GM21529 (cell line): ENCODE data around the gene ANGPTL8.

Experiments
- ATAC-seq: cut with Tn5 transposase; IDR thresholded peaks from one replicate; pipeline ENCODE4 v1.9.1; 2021; ENCODE audit not compliant: unreplicated experiment

Gene ANGPTL8

GRCh38 chr19:11239377-11240000 is at the start of gene ANGPTL8:
ANGPTL8 (plus strand) TSS chr19:11239619; CDS start chr19:11239638, 19 bp downstream.
- no peak for ATAC-seq

GRCh38 chr19:11190501-11190900 is 48.9 kb upstream of the ANGPTL8 start:
- ATAC-seq: no peak

- ATAC-seq: no peak
These were observed 48.1 kb upstream of the ANGPTL8 start for GRCh38 chr19:11191273-11191755.

GRCh38 chr19:11191934-11192333 is 47.5 kb upstream of the ANGPTL8 start:
- no peak for ATAC-seq

- no peak for ATAC-seq
These were observed 46.2 kb upstream of the ANGPTL8 start for GRCh38 chr19:11192957-11193939.

- ATAC-seq: no peak
These were observed 45.2 kb upstream of the ANGPTL8 start for GRCh38 chr19:11194173-11194572.

- no peak for ATAC-seq
These were observed 44.5 kb upstream of the ANGPTL8 start for GRCh38 chr19:11194656-11195558.

GRCh38 chr19:11195681-11196080 is 43.7 kb upstream of the ANGPTL8 start:
- no peak for ATAC-seq

GRCh38 chr19:11196406-11197287 is 42.8 kb upstream of the ANGPTL8 start:
- no peak for ATAC-seq

GRCh38 chr19:11197291-11198174 is 41.9 kb upstream of the ANGPTL8 start, which contains the start of gene KANK2:
KANK2 (minus strand) TSS chr19:11197545; CDS start chr19:11194511, 3,034 bp downstream.
- ATAC-seq: peak; percentile 75

GRCh38 chr19:11198175-11198534 is 41.3 kb upstream of the ANGPTL8 start:
- ATAC-seq: no peak

- ATAC-seq: no peak
These were observed 40.5 kb upstream of the ANGPTL8 start for GRCh38 chr19:11198769-11199424.

GRCh38 chr19:11199517-11199916 is 39.9 kb upstream of the ANGPTL8 start:
- no peak for ATAC-seq

GRCh38 chr19:11200015-11200574 is 39.3 kb upstream of the ANGPTL8 start:
- ATAC-seq: no peak

- ATAC-seq: no peak
These were observed 38.5 kb upstream of the ANGPTL8 start for GRCh38 chr19:11200931-11201330.

- no peak for ATAC-seq
These were observed 37.6 kb upstream of the ANGPTL8 start for GRCh38 chr19:11201791-11202190.

GRCh38 chr19:11202488-11203193 is 36.8 kb upstream of the ANGPTL8 start:
- no peak for ATAC-seq
